ENCODE measurements around the gene ANKRD33B. TPM values are rescaled to one million over a fixed set of nuclear protein-coding genes. Genes with fewer than 3 reads are reported as not detected.

ANKRD33B gene
- total RNA-seq, 1 donor from 2014 or later: 0.84 TPM

GRCh38 chr5:10551782-10552138 is 12.1 kb upstream of the ANKRD33B start:
- Mint-ChIP-seq H3K36me3 (ENCODE audit: low read depth) (no peaks in the 10 kb centered on the region), H3K9me3 (no peaks in the 10 kb centered on the region), H3K27me3 (ENCODE audit: low read depth) (peaks cover 36% of the 10 kb centered on the region), H3K27ac (ENCODE audit: unreplicated experiment) (no peak overlapping the region), H3K4me1 (no peaks in the 10 kb centered on the region), H3K4me3 (no peak overlapping the region)
- TF ChIP-seq CTCF (conservative IDR thresholded peaks at IDR 0.05): no peak
- DNase-seq (ENCODE audit: low read depth, low spot score): no peak

GRCh38 chr5:10552183-10553143 is 11.4 kb upstream of the ANKRD33B start:
- H3K27me3 Mint-ChIP-seq (ENCODE audit: low read depth): peaks cover 36% of the 10 kb centered on the region
- no peaks in the 10 kb centered on the region for H3K36me3 Mint-ChIP-seq (ENCODE audit: low read depth)
- DNase-seq (ENCODE audit: low read depth, low spot score): no peak
- TF ChIP-seq CTCF (conservative IDR thresholded peaks at IDR 0.05): no peak
- no peak overlapping the region for H3K27ac Mint-ChIP-seq (ENCODE audit: unreplicated experiment)
- H3K4me1 Mint-ChIP-seq: no peaks in the 10 kb centered on the region
- H3K9me3 Mint-ChIP-seq: no peaks in the 10 kb centered on the region
- H3K4me3 Mint-ChIP-seq: no peak overlapping the region

- TF ChIP-seq CTCF (conservative IDR thresholded peaks at IDR 0.05): no peak
- H3K4me1 Mint-ChIP-seq: no peaks in the 10 kb centered on the region
Measured at GRCh38 chr5:10553476-10553875, 10.4 kb upstream of the ANKRD33B start.

GRCh38 chr5:10555277-10555684 is 8.6 kb upstream of the ANKRD33B start:
- no peak for TF ChIP-seq CTCF (conservative IDR thresholded peaks at IDR 0.05)
- no peak for DNase-seq (ENCODE audit: low read depth, low spot score)
- Mint-ChIP-seq H3K4me1 (no peaks in the 10 kb centered on the region), H3K4me3 (no peak overlapping the region), H3K27ac (ENCODE audit: unreplicated experiment) (no peak overlapping the region), H3K27me3 (ENCODE audit: low read depth) (peaks cover 57% of the 10 kb centered on the region), H3K36me3 (ENCODE audit: low read depth) (no peaks in the 10 kb centered on the region), H3K9me3 (no peaks in the 10 kb centered on the region)

More at GRCh38 chr5:10553476-10553875, 10.4 kb upstream of the ANKRD33B start:
- Mint-ChIP-seq H3K4me3 (no peak overlapping the region), H3K27ac (ENCODE audit: unreplicated experiment) (peak overlapping the region; percentile 37), H3K27me3 (ENCODE audit: low read depth) (peaks cover 41% of the 10 kb centered on the region), H3K36me3 (ENCODE audit: low read depth) (no peaks in the 10 kb centered on the region), H3K9me3 (no peaks in the 10 kb centered on the region)
- DNase-seq (ENCODE audit: low read depth, low spot score): no peak

- DNase-seq (ENCODE audit: low read depth, low spot score): no peak
- Mint-ChIP-seq H3K4me1 (no peaks in the 10 kb centered on the region), H3K9me3 (no peaks in the 10 kb centered on the region), H3K4me3 (no peak overlapping the region), H3K36me3 (ENCODE audit: low read depth) (no peaks in the 10 kb centered on the region), H3K27ac (ENCODE audit: unreplicated experiment) (no peak overlapping the region), H3K27me3 (ENCODE audit: low read depth) (peaks cover 68% of the 10 kb centered on the region)
- TF ChIP-seq CTCF (conservative IDR thresholded peaks at IDR 0.05): no peak
Measured at GRCh38 chr5:10556289-10556807, 7.5 kb upstream of the ANKRD33B start.

Data from neural crest cell (in vitro differentiated cells).